Measurements from ENCODE around the gene IL4R. TPM values are rescaled to one million over a fixed set of nuclear protein-coding genes. Genes with fewer than 3 reads are reported as not detected.
A peak's percentile ranks its signal among the peaks of the same experiment; 100 is the strongest.

Gene IL4R
- total and polyA plus RNA-seq, 2 of the 13 experiments (the other 11 are each of a cell fraction or from before 2014, with no cell fraction given), result 15.9 to 49.6 TPM

- peaks cover 7 to 11% of the 10 kb centered on the region in 2 experiments; a peak in 3 of 5 replicates for H3K36me3 ChIP-seq (replicated peaks in 1 of 2; ENCODE audit: control insufficient read depth in 1 of 2, insufficient read depth in 2 of 2, low read length in 2 of 2)
- peak overlapping the region; percentile 37 for H3K27ac ChIP-seq (ENCODE audit: extremely low read length, insufficient read depth, low read length)
- no peaks in the 10 kb centered on the region for H3K9me3 ChIP-seq (ENCODE audit: low read length)
- peak overlapping the region; percentile 61 for H3K4me2 ChIP-seq (ENCODE audit: low read depth, low read length)
- peak overlapping the region; percentile 12 for H3K9ac ChIP-seq (ENCODE audit: insufficient read depth, low read depth, low read length)
- BruUV-seq (replicated peaks), result no TSS peak
- DNase-seq (ENCODE audit: low spot score), result peak; percentile 81
- in situ Hi-C loops (cut with HindIII; ENCODE audit: extremely low pct_ligation_motif_present, low pct_unique_long_range_greater_than_20kb) (no loop called here), intact Hi-C loops (cut with micrococcal nuclease; ENCODE audit: unreplicated experiment) (loop anchor here (2.0 kb wide), 1 partner anchor 38 kb away; no protein-coding TSS in a partner anchor)
- 19% methylated on average over 17 of the region's 19 CpGs for WGBS (ENCODE audit: low lambda C conversion rate)
- CTCF ChIA-PET (ENCODE audit: low intra/inter-chr PET ratio, low total read pairs), result no interaction called here
- no peaks in the 10 kb centered on the region for H3K27me3 ChIP-seq (ENCODE audit: control insufficient read depth in 1 of 2, insufficient read depth in 2 of 2, low read length in 2 of 2)
- FAIRE-seq, result no peak
- H3K4me1 ChIP-seq (ENCODE audit: insufficient read depth, low read length), result peaks cover 53% of the 10 kb centered on the region
- peaks cover 34% of the 10 kb centered on the region for H3K79me2 ChIP-seq (ENCODE audit: insufficient read depth, low read length)
- ATAC-seq, result peak; percentile 78
- POLR2A ChIA-PET, result interaction anchor here (0.8 to 1.6 kb wide), 4 partner anchors 10 to 123 kb away, joined by 3 to 6 read pairs (median 4); partner anchors contain the start of gene KDM8
- no peaks in the 10 kb centered on the region; the same call in 1 of the 2 replicates for H4K20me1 ChIP-seq (ENCODE audit: insufficient read depth, low read length)
- H3K4me3 ChIP-seq (replicated peaks in 1 of 3; ENCODE audit: insufficient read depth in 1 of 3, low read depth in 2 of 3, low read length in 3 of 3), result peak overlapping the region; percentile 0 to 35 (median 22); a peak in 5 of 6 replicates
- no peak overlapping the region for H2AFZ ChIP-seq (ENCODE audit: low read length)
- TF ChIP-seq ATF3 (CRISPR knock-in tag; IDR thresholded peaks at IDR 0.05) (no peak), SAP130 (CRISPR knock-in tag; IDR thresholded peaks at IDR 0.05; ENCODE audit: low read depth) (no peak; the same call in 1 of the 2 replicates), ZSCAN21 (CRISPR knock-in tag; IDR thresholded peaks at IDR 0.05; ENCODE audit: borderline replicate concordance) (0 out of 2 replicates have a peak, but pooled peaks have one; percentile 55), PRPF4 (IDR thresholded peaks at IDR 0.05; ENCODE audit: low read depth, low read length, poor library complexity, severe bottlenecking) (no peak), SP5 (CRISPR knock-in tag; IDR thresholded peaks at IDR 0.05; ENCODE audit: borderline replicate concordance, low read depth) (no peak), HMGXB4 (CRISPR knock-in tag; IDR thresholded peaks at IDR 0.05; ENCODE audit: borderline replicate concordance in 1 of 2, low read depth in 1 of 2) (0 out of 4 replicates have a peak, but pooled peaks of 1 of the 2 experiments have one; percentile 9), ETS1 (CRISPR knock-in tag; IDR thresholded peaks at IDR 0.05) (no peak), ZNF678 (CRISPR knock-in tag; IDR thresholded peaks at IDR 0.05) (no peak), TBX3 (IDR thresholded peaks at IDR 0.05; ENCODE audit: borderline replicate concordance) (no peak), ZNF225 (CRISPR knock-in tag; IDR thresholded peaks at IDR 0.05) (no peak), ZNF24 (IDR thresholded peaks at IDR 0.05) (no peak), ZNF451 (CRISPR knock-in tag; IDR thresholded peaks at IDR 0.05) (no peak), SNAPC4 (CRISPR knock-in tag; IDR thresholded peaks at IDR 0.05) (no peak), NFKBIZ (CRISPR knock-in tag; IDR thresholded peaks at IDR 0.05) (no peak), ZNF335 (CRISPR knock-in tag; IDR thresholded peaks at IDR 0.05) (no peak)
These were observed 13.2 kb downstream of the IL4R start for GRCh38 chr16:27326738-27327585.

All from HepG2 (cell line).